Mammary epithelial cell (primary cell): ENCODE data around the gene RGS19.

Experiments
- CTCF ChIP-seq, 2 donors: IDR thresholded peaks in 1 of 2; conservative IDR thresholded peaks in 1 of 2; 2 replicates each; pipeline ENCODE4 v1.5.1; 2011 to 2012; ENCODE audit warnings: inconsistent platforms in 2 of 2, low read length in 2 of 2, mild to moderate bottlenecking in 2 of 2, control low read depth in 1 of 2, low read depth in 1 of 2; ENCODE audit not compliant: insufficient read depth in 1 of 2; ENCODE audit errors: extremely low read depth in 1 of 2
- EZH2 ChIP-seq: IDR thresholded peaks from 2 replicates; pipeline ENCODE4 v1.6.1; 2012; ENCODE audit warnings: low read length, inconsistent platforms, borderline replicate concordance

DNA sequence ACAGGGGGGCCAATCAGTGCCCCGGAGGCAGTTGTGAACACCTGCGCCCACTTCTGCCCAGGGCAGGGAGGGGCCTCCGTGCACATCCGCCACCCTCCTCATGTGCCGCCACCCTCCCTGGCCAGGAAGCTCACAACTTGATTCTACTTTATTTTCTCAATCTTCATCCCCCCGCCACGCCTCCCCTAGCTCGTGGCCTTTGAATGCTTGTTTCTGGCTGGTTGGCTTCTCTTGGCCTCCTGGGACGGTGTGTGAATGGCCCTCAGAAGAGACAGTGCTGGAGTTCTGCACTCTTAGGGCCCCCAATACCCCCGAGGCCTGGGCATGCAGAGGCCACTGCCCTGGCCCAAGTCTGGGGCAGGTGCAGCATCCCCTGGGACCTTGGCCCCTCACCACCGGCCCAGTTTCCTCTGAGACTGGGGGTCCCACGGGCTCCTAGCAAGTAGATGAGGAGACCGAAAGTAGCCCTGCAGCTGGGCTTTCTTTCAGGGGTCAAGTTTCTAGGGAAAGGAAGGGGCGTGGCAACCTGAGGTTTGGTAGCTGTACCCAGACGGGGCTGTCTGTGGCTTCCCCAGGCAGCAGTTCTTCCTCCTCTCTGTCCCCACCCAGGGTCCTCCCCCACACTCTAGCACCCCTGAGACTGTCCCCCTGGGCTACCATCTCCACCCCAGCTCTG lies 1.3 kb downstream of the RGS19 start:
- no peak for TF ChIP-seq CTCF (conservative IDR thresholded peaks at IDR 0.05 in 1 of 2, IDR thresholded peaks at IDR 0.05 in 1 of 2; ENCODE audit: extremely low read depth in 1 of 2, insufficient read depth in 1 of 2, low read depth in 1 of 2, low read length in 2 of 2)
- TF ChIP-seq EZH2: no peak
